ENCODE data around the gene TMCC1. TPM values are rescaled to one million over a fixed set of nuclear protein-coding genes. Genes with fewer than 3 reads are reported as not detected.

Gene TMCC1
- polyA plus RNA-seq, 1 donor: 16.8 TPM

DNA sequence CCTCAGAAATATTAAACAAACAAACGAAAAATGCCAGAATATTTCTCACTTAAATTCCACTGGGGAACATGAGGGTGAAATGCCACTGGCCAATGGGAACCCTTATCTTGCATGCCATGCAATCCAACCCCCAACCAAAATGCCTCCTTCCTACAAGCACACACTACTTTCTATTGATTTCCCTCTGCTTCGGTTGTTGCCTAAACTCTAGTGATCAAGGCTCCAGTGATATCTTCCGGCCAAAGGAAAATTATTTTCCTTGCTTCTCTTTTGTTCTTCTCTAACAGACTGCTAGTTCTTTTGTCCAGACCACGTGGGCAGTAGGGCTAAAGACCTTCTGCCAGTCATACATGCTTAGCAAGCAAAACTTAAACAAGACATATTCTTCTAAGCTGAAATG lies 115.7 kb downstream of the TMCC1 start:
- no peaks in the 10 kb centered on the region for H3K27me3 ChIP-seq (ENCODE audit: control insufficient read depth, insufficient read depth, low read length)
- H3K4me1 ChIP-seq (ENCODE audit: control insufficient read depth, insufficient read depth, low read length): no peaks in the 10 kb centered on the region
- no peaks in the 10 kb centered on the region for H3K9me3 ChIP-seq (ENCODE audit: control insufficient read depth, low read depth, low read length)
- no peak for DNase-seq
- no peak overlapping the region for H3K27ac ChIP-seq (ENCODE audit: low read length)
- H3K36me3 ChIP-seq (ENCODE audit: control insufficient read depth, insufficient read depth, low read length): no peaks in the 10 kb centered on the region
- WGBS (ENCODE audit: insufficient coverage, low lambda C conversion rate): 85% methylated on average over 3 of the region's 4 CpGs
- no peak overlapping the region for H3K4me3 ChIP-seq (ENCODE audit: low read length)

DNA sequence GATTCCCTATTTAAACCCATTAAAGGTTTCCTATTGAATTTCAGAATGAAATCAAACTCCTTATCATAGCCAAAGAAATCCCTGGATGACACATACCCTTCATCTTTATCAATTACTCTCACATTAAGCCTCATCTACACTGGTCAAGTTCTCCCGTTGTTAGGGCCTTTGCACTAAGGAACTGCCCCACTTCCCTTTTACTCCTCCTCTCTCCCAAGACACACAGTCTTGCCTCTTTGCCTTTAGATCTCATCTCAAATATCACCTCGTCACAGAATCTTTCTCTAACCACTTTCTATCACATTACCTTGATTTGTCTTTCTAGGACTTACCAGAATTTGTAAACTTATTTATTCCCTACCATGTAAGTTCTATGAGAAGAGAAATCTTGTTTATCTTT lies 117.6 kb downstream of the TMCC1 start:
- WGBS (ENCODE audit: insufficient coverage, low lambda C conversion rate): 71% methylated on average over 1 of the region's 2 CpGs
- no peak for DNase-seq

GRCh38 chr3:129773691-129774663 lies 119.5 kb downstream of the TMCC1 start:
- Histone ChIP-seq H3K27me3 (ENCODE audit: control insufficient read depth, insufficient read depth, low read length) (no peaks in the 10 kb centered on the region), H3K27ac (ENCODE audit: low read length) (no peak overlapping the region), H3K4me1 (ENCODE audit: control insufficient read depth, insufficient read depth, low read length) (no peaks in the 10 kb centered on the region), H3K4me3 (ENCODE audit: low read length) (no peak overlapping the region), H3K36me3 (ENCODE audit: control insufficient read depth, insufficient read depth, low read length) (no peaks in the 10 kb centered on the region), H3K9me3 (ENCODE audit: control insufficient read depth, low read depth, low read length) (no peaks in the 10 kb centered on the region)
- no peak for DNase-seq

More for the DNA sequence above, 117.6 kb downstream of the TMCC1 start:
- no peaks in the 10 kb centered on the region for H3K27me3 ChIP-seq (ENCODE audit: control insufficient read depth, insufficient read depth, low read length)
- H3K4me3 ChIP-seq (ENCODE audit: low read length): no peak overlapping the region
- H3K36me3 ChIP-seq (ENCODE audit: control insufficient read depth, insufficient read depth, low read length): no peaks in the 10 kb centered on the region
- H3K27ac ChIP-seq (ENCODE audit: low read length): no peak overlapping the region
- H3K9me3 ChIP-seq (ENCODE audit: control insufficient read depth, low read depth, low read length): no peaks in the 10 kb centered on the region
- no peaks in the 10 kb centered on the region for H3K4me1 ChIP-seq (ENCODE audit: control insufficient read depth, insufficient read depth, low read length)

- H3K9me3 ChIP-seq (ENCODE audit: control insufficient read depth, low read depth, low read length): no peaks in the 10 kb centered on the region
- no peak overlapping the region for H3K4me3 ChIP-seq (ENCODE audit: low read length)
- DNase-seq: no peak
- 100% methylated on average over 2 of the region's 3 CpGs for WGBS (ENCODE audit: insufficient coverage, low lambda C conversion rate)
- H3K27me3 ChIP-seq (ENCODE audit: control insufficient read depth, insufficient read depth, low read length): no peaks in the 10 kb centered on the region
- H3K27ac ChIP-seq (ENCODE audit: low read length): no peak overlapping the region
- H3K36me3 ChIP-seq (ENCODE audit: control insufficient read depth, insufficient read depth, low read length): no peaks in the 10 kb centered on the region
- no peaks in the 10 kb centered on the region for H3K4me1 ChIP-seq (ENCODE audit: control insufficient read depth, insufficient read depth, low read length)
Measured at GRCh38 chr3:129770604-129771003, 122.9 kb downstream of the TMCC1 start.

- 100% methylated on average over 3 of the region's 3 CpGs for WGBS (ENCODE audit: insufficient coverage, low lambda C conversion rate)
- no peaks in the 10 kb centered on the region for H3K27me3 ChIP-seq (ENCODE audit: control insufficient read depth, insufficient read depth, low read length)
- H3K4me3 ChIP-seq (ENCODE audit: low read length): no peak overlapping the region
- no peaks in the 10 kb centered on the region for H3K4me1 ChIP-seq (ENCODE audit: control insufficient read depth, insufficient read depth, low read length)
- no peak for DNase-seq
- no peaks in the 10 kb centered on the region for H3K36me3 ChIP-seq (ENCODE audit: control insufficient read depth, insufficient read depth, low read length)
- H3K9me3 ChIP-seq (ENCODE audit: control insufficient read depth, low read depth, low read length): no peaks in the 10 kb centered on the region
- no peak overlapping the region for H3K27ac ChIP-seq (ENCODE audit: low read length)
Measured at GRCh38 chr3:129769616-129770015, 123.9 kb downstream of the TMCC1 start.

DNA sequence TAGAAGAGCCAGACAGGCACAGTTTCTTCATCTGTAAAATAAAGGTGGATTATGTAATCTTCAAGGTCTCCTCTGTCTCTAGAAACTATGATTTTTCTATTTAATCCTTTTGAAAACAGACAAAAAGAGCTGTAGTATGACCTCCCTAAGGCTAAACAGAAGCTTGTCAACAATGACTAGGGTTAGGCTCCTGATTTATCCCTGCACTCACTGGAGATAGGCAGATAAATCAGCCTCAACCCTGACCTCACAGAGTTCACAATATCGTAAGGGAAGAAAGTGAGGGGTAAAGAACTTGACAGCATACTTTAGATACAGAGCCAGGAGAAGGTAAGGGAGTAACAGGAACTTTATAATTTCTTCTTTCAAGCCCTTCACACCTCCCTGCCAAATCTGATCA lies 124.8 kb downstream of the TMCC1 start:
- no peak for DNase-seq
- no peak overlapping the region for H3K4me3 ChIP-seq (ENCODE audit: low read length)
- WGBS (ENCODE audit: insufficient coverage, low lambda C conversion rate): no CpG with 5 or more reads among the region's 1 CpG
- no peaks in the 10 kb centered on the region for H3K9me3 ChIP-seq (ENCODE audit: control insufficient read depth, low read depth, low read length)
- no peak overlapping the region for H3K27ac ChIP-seq (ENCODE audit: low read length)
- H3K27me3 ChIP-seq (ENCODE audit: control insufficient read depth, insufficient read depth, low read length): no peaks in the 10 kb centered on the region
- peaks cover 4% of the 10 kb centered on the region for H3K4me1 ChIP-seq (ENCODE audit: control insufficient read depth, insufficient read depth, low read length)
- no peaks in the 10 kb centered on the region for H3K36me3 ChIP-seq (ENCODE audit: control insufficient read depth, insufficient read depth, low read length)

DNA sequence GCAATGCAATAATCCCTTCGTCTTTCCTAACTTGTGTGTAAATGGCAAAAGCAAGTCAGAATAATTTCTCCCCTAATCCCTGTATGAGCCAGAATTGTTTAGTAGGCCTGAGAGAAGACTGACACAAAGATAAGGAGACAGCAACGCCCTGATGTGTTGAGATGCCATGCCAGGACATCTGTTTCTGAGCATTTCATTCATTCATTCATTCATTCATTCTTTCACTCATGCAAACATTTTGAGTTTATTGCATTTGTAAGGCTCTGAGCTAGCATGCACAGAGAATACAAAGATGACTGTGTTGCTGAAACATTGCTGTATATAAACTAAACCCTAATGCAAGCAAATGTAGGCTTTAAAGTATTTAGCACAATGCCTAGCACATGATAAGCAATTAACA lies 127.4 kb downstream of the TMCC1 start:
- Histone ChIP-seq H3K36me3 (ENCODE audit: control insufficient read depth, insufficient read depth, low read length) (no peaks in the 10 kb centered on the region), H3K27me3 (ENCODE audit: control insufficient read depth, insufficient read depth, low read length) (no peaks in the 10 kb centered on the region), H3K4me1 (ENCODE audit: control insufficient read depth, insufficient read depth, low read length) (peaks cover 9% of the 10 kb centered on the region), H3K4me3 (ENCODE audit: low read length) (no peak overlapping the region), H3K9me3 (ENCODE audit: control insufficient read depth, low read depth, low read length) (no peaks in the 10 kb centered on the region), H3K27ac (ENCODE audit: low read length) (no peak overlapping the region)
- WGBS (ENCODE audit: insufficient coverage, low lambda C conversion rate): no CpG with 5 or more reads among the region's 2 CpGs
- no peak for DNase-seq

DNA sequence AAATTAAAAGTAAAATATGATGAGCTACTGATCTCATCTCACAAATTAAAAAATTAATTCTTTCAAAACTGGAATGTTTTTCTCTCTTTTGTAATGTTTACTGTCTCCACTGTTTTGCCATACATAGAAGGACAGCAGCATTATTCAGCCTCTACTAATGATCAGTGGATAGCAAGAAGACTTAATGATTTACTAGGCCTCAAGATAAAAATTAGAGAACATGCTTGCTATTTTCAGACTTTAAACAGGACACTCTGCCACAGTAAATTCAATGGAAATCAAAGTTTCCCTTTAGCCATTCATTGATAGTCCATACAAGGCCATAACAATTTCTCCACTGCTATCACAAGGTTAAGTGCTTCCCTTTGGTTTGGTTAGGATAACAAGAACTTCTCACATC lies 129.4 kb downstream of the TMCC1 start:
- peaks cover 9% of the 10 kb centered on the region for H3K4me1 ChIP-seq (ENCODE audit: control insufficient read depth, insufficient read depth, low read length)
- H3K27ac ChIP-seq (ENCODE audit: low read length): no peak overlapping the region
- peak in 1 of 2 donors; percentile 60 for DNase-seq
- H3K36me3 ChIP-seq (ENCODE audit: control insufficient read depth, insufficient read depth, low read length): no peaks in the 10 kb centered on the region
- no peaks in the 10 kb centered on the region for H3K27me3 ChIP-seq (ENCODE audit: control insufficient read depth, insufficient read depth, low read length)
- H3K9me3 ChIP-seq (ENCODE audit: control insufficient read depth, low read depth, low read length): no peaks in the 10 kb centered on the region
- H3K4me3 ChIP-seq (ENCODE audit: low read length): no peak overlapping the region

DNA sequence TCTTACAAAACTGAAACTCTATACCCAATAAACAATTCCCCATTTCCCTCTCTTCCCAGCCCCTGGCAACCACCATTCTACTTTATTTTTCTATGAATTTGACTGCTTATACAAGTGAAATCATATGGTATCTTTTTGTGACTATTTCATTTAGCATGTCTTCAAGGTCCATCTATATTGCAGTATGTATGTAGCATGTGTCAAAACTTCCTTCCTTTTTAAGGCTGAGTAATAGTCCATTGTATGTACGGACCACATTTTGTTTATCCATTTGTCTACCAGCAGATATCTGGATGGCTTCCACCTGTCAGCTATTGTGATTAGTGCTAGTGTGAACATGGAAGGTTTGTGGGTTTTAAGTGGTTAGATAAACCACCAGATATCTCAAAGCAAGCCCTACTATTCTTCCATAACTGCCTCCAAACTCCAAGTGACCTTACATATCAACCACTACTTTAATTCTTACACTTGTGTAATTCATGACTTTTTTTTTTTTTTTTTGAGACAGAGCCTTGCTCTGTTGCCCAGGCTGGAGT lies 134.7 kb downstream of the TMCC1 start:
- Histone ChIP-seq H3K27me3 (ENCODE audit: control insufficient read depth, insufficient read depth, low read length) (no peaks in the 10 kb centered on the region), H3K4me3 (ENCODE audit: low read length) (no peak overlapping the region), H3K27ac (ENCODE audit: low read length) (no peak overlapping the region), H3K36me3 (ENCODE audit: control insufficient read depth, insufficient read depth, low read length) (no peaks in the 10 kb centered on the region), H3K4me1 (ENCODE audit: control insufficient read depth, insufficient read depth, low read length) (peaks cover 5% of the 10 kb centered on the region), H3K9me3 (ENCODE audit: control insufficient read depth, low read depth, low read length) (no peaks in the 10 kb centered on the region)
- DNase-seq: no peak
- no CpG with 5 or more reads among the region's 1 CpG for WGBS (ENCODE audit: insufficient coverage, low lambda C conversion rate)

GRCh38 chr3:129758306-129758705 lies 135.2 kb downstream of the TMCC1 start:
- Histone ChIP-seq H3K27ac (ENCODE audit: low read length) (no peak overlapping the region), H3K36me3 (ENCODE audit: control insufficient read depth, insufficient read depth, low read length) (no peaks in the 10 kb centered on the region), H3K9me3 (ENCODE audit: control insufficient read depth, low read depth, low read length) (no peaks in the 10 kb centered on the region), H3K27me3 (ENCODE audit: control insufficient read depth, insufficient read depth, low read length) (no peaks in the 10 kb centered on the region), H3K4me1 (ENCODE audit: control insufficient read depth, insufficient read depth, low read length) (peaks cover 2% of the 10 kb centered on the region), H3K4me3 (ENCODE audit: low read length) (no peak overlapping the region)
- 50% methylated on average over 1 of the region's 2 CpGs for WGBS (ENCODE audit: insufficient coverage, low lambda C conversion rate)
- DNase-seq: peak in 1 of 2 donors; percentile 3

GRCh38 chr3:129756871-129757270 lies 136.6 kb downstream of the TMCC1 start:
- no CpG with 5 or more reads among the region's 1 CpG for WGBS (ENCODE audit: insufficient coverage, low lambda C conversion rate)
- DNase-seq: no peak

More at GRCh38 chr3:129756871-129757270, 136.6 kb downstream of the TMCC1 start:
- Histone ChIP-seq H3K4me1 (ENCODE audit: control insufficient read depth, insufficient read depth, low read length) (no peaks in the 10 kb centered on the region), H3K36me3 (ENCODE audit: control insufficient read depth, insufficient read depth, low read length) (no peaks in the 10 kb centered on the region), H3K9me3 (ENCODE audit: control insufficient read depth, low read depth, low read length) (peaks cover 3% of the 10 kb centered on the region), H3K4me3 (ENCODE audit: low read length) (no peak overlapping the region), H3K27me3 (ENCODE audit: control insufficient read depth, insufficient read depth, low read length) (no peaks in the 10 kb centered on the region), H3K27ac (ENCODE audit: low read length) (no peak overlapping the region)

Data from large intestine (tissue), 3 donors.